HepG2 (cell line): ENCODE results near the gene RRP9. TPM values are rescaled to one million over a fixed set of nuclear protein-coding genes. Genes with fewer than 3 reads are reported as not detected.

ENCODE experiments used
- ARHGAP35 ChIP-seq: sonication (generic); formaldehyde crosslinking; IDR thresholded peaks from 2 replicates; pipeline ENCODE4 v1.9.0; 2022; ENCODE audit warnings: mild to moderate bottlenecking, inconsistent platforms, moderate library complexity, missing genetic modification reagents, borderline replicate concordance
- E2F1 ChIP-seq: sonication (generic); formaldehyde crosslinking; IDR thresholded peaks from 2 replicates; pipeline ENCODE4 v1.5.0; 2020; ENCODE audit warnings: missing genetic modification reagents
- KMT2A ChIP-seq: sonication (generic); formaldehyde crosslinking; IDR thresholded peaks from 2 replicates; pipeline ENCODE4 v1.4.0; 2020; ENCODE audit warnings: missing genetic modification reagents
- MZF1 ChIP-seq: sonication (generic); formaldehyde crosslinking; IDR thresholded peaks from 2 replicates; pipeline ENCODE4 v1.8.1; 2023; ENCODE audit warnings: mild to moderate bottlenecking, missing genetic modification reagents, borderline replicate concordance
- NFE2L1 ChIP-seq: sonication (generic); formaldehyde crosslinking; IDR thresholded peaks from 2 replicates; pipeline ENCODE4 v1.4.0; 2020; ENCODE audit warnings: missing genetic modification reagents, mild to moderate bottlenecking, borderline replicate concordance
- ZNF251 ChIP-seq: sonication (generic); formaldehyde crosslinking; IDR thresholded peaks from 2 replicates; pipeline ENCODE4 v1.9.0; 2021; ENCODE audit warnings: mild to moderate bottlenecking, missing genetic modification reagents
- ZNF333 ChIP-seq: sonication (generic); formaldehyde crosslinking; IDR thresholded peaks from 2 replicates; pipeline ENCODE4 v1.4.0; 2020; ENCODE audit warnings: mild to moderate bottlenecking, missing genetic modification reagents, borderline replicate concordance
- ZNF512B ChIP-seq: sonication (generic); formaldehyde crosslinking; IDR thresholded peaks from 2 replicates; pipeline ENCODE4 v1.5.1; 2020; ENCODE audit warnings: missing genetic modification reagents, mild to moderate bottlenecking, borderline replicate concordance
- ZNF550 ChIP-seq: sonication (generic); formaldehyde crosslinking; IDR thresholded peaks from 2 replicates; pipeline ENCODE4 v1.4.0; 2020; ENCODE audit warnings: mild to moderate bottlenecking, missing genetic modification reagents, borderline replicate concordance
- ZNF598 ChIP-seq: sonication (generic); formaldehyde crosslinking; IDR thresholded peaks from 2 replicates; pipeline ENCODE4 v1.5.1; 2020; ENCODE audit warnings: mild to moderate bottlenecking, missing genetic modification reagents, borderline replicate concordance
- polyA plus RNA-seq, 8 experiments: library from polyadenylated mRNA; depleted of rRNA in 3 of 8; stranded (reverse) in 7 of 8; unstranded in 1 of 8; fragments of >200 nt; fragmentation: Illumina TruSeq in 4 of 8; extraction: Trizol in 4 of 8; gene quantifications; 2 replicates each; pipeline versions ENCODE4 v1.2.1 to v1.2.3, GENCODE V29; 2011 to 2016; ENCODE audit warnings: low read depth in 4 of 8, missing spikeins in 1 of 8, mixed read lengths in 1 of 8; ENCODE audit not compliant: insufficient read depth in 1 of 8
- total RNA-seq, 5 experiments: library from RNA; depleted of rRNA; stranded (reverse); fragments of >200 nt; fragmentation: Illumina TruSeq; extraction: Trizol; gene quantifications; 2 replicates each; pipeline ENCODE4 v1.2.3, GENCODE V29; 2016; ENCODE audit warnings: low read depth in 1 of 5
- TF ChIP-seq, protein P1 (sequence below): sonication (generic); formaldehyde crosslinking; IDR thresholded peaks from 2 replicates; pipeline ENCODE4 v1.5.0; 2020; ENCODE audit warnings: mild to moderate bottlenecking, missing genetic modification reagents, borderline replicate concordance
- TF ChIP-seq, protein P2 (sequence below): sonication (generic); formaldehyde crosslinking; IDR thresholded peaks from 2 replicates; pipeline ENCODE4 v1.5.1; 2020; ENCODE audit warnings: mild to moderate bottlenecking, missing genetic modification reagents, moderate library complexity

Gene RRP9
- total and polyA plus RNA-seq, 2 of the 13 experiments (the other 11 are each of a cell fraction or from before 2014, with no cell fraction given) = 14.8 to 44.0 TPM

GRCh38 chr3:51982838-51983577 lies 41.3 kb upstream of the RRP9 start, which contains the start of gene ACY1 (continued):
- TF ChIP-seq, protein P1, sequence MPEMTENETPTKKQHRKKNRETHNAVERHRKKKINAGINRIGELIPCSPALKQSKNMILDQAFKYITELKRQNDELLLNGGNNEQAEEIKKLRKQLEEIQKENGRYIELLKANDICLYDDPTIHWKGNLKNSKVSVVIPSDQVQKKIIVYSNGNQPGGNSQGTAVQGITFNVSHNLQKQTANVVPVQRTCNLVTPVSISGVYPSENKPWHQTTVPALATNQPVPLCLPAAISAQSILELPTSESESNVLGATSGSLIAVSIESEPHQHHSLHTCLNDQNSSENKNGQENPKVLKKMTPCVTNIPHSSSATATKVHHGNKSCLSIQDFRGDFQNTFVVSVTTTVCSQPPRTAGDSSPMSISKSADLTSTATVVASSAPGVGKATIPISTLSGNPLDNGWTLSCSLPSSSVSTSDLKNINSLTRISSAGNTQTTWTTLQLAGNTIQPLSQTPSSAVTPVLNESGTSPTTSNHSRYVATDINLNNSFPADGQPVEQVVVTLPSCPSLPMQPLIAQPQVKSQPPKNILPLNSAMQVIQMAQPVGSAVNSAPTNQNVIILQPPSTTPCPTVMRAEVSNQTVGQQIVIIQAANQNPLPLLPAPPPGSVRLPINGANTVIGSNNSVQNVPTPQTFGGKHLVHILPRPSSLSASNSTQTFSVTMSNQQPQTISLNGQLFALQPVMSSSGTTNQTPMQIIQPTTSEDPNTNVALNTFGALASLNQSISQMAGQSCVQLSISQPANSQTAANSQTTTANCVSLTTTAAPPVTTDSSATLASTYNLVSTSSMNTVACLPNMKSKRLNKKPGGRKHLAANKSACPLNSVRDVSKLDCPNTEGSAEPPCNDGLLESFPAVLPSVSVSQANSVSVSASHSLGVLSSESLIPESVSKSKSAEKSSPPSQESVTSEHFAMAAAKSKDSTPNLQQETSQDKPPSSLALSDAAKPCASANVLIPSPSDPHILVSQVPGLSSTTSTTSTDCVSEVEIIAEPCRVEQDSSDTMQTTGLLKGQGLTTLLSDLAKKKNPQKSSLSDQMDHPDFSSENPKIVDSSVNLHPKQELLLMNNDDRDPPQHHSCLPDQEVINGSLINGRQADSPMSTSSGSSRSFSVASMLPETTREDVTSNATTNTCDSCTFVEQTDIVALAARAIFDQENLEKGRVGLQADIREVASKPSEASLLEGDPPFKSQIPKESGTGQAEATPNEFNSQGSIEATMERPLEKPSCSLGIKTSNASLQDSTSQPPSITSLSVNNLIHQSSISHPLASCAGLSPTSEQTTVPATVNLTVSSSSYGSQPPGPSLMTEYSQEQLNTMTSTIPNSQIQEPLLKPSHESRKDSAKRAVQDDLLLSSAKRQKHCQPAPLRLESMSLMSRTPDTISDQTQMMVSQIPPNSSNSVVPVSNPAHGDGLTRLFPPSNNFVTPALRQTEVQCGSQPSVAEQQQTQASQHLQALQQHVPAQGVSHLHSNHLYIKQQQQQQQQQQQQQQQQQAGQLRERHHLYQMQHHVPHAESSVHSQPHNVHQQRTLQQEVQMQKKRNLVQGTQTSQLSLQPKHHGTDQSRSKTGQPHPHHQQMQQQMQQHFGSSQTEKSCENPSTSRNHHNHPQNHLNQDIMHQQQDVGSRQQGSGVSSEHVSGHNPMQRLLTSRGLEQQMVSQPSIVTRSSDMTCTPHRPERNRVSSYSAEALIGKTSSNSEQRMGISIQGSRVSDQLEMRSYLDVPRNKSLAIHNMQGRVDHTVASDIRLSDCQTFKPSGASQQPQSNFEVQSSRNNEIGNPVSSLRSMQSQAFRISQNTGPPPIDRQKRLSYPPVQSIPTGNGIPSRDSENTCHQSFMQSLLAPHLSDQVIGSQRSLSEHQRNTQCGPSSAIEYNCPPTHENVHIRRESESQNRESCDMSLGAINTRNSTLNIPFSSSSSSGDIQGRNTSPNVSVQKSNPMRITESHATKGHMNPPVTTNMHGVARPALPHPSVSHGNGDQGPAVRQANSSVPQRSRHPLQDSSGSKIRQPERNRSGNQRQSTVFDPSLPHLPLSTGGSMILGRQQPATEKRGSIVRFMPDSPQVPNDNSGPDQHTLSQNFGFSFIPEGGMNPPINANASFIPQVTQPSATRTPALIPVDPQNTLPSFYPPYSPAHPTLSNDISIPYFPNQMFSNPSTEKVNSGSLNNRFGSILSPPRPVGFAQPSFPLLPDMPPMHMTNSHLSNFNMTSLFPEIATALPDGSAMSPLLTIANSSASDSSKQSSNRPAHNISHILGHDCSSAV (CRISPR knock-in tag) = no peak
- no peak for TF ChIP-seq ZNF251 (CRISPR knock-in tag)
- TF ChIP-seq ARHGAP35 (CRISPR knock-in tag) = no peak; the same call in 1 of the 2 replicates
- no peak; the same call in 1 of the 2 replicates for TF ChIP-seq ZNF550 (CRISPR knock-in tag)
- TF ChIP-seq MZF1 (CRISPR knock-in tag) = no peak
- peak; percentile 85; the same call in 1 of the 2 replicates for TF ChIP-seq ZNF333 (CRISPR knock-in tag)
- TF ChIP-seq, protein P2, sequence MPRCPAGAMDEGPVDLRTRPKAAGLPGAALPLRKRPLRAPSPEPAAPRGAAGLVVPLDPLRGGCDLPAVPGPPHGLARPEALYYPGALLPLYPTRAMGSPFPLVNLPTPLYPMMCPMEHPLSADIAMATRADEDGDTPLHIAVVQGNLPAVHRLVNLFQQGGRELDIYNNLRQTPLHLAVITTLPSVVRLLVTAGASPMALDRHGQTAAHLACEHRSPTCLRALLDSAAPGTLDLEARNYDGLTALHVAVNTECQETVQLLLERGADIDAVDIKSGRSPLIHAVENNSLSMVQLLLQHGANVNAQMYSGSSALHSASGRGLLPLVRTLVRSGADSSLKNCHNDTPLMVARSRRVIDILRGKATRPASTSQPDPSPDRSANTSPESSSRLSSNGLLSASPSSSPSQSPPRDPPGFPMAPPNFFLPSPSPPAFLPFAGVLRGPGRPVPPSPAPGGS (CRISPR knock-in tag) = peak; percentile 60; the same call in 1 of the 2 replicates
- TF ChIP-seq ZNF598 (CRISPR knock-in tag) = peak; percentile 15; the same call in 1 of the 2 replicates
- no peak for TF ChIP-seq ZNF512B (CRISPR knock-in tag)
- no peak; the same call in 1 of the 2 replicates for TF ChIP-seq KMT2A
- no peak; the same call in 1 of the 2 replicates for TF ChIP-seq E2F1
- peak; percentile 79; the same call in 1 of the 2 replicates for TF ChIP-seq NFE2L1
